Vagina (tissue), 2 donors: ENCODE data around the gene TNIP1.

ENCODE experiments used
- CTCF ChIP-seq, 3 experiments: fragments of 450-650 bp in 2 of 3; fragments of 200-600 bp in 1 of 3; sonication (generic) in 1 of 3; IDR thresholded peaks; one replicate each; pipeline ENCODE4 v1.5.1; 2017 to 2019; ENCODE audit warnings: antibody characterized with exemption in 3 of 3, mild to moderate bottlenecking in 2 of 3, moderate library complexity in 2 of 3
- POLR2AphosphoS5 ChIP-seq, 2 donors: sonication (generic); formaldehyde crosslinking; IDR thresholded peaks; one replicate each; pipeline ENCODE4 v1.9.0; 2017; ENCODE audit warnings: antibody characterized with exemption in 2 of 2, mild to moderate bottlenecking in 2 of 2, low read depth in 1 of 2; ENCODE audit not compliant: insufficient read depth in 1 of 2

- peak in 1 of 2 donors; percentile 55 for TF ChIP-seq POLR2AphosphoS5 (IDR thresholded peaks at IDR 0.05; ENCODE audit: insufficient read depth in 1 of 2, low read depth in 1 of 2)
- no peak for TF ChIP-seq CTCF (IDR thresholded peaks at IDR 0.05)
Observed at GRCh38 chr5:151022511-151023018, 58.3 kb downstream of the TNIP1 start.
